ENCODE data around the gene PALB2. TPM values are rescaled to one million over a fixed set of nuclear protein-coding genes. Genes with fewer than 3 reads are reported as not detected.
"Not testable (repeated sequence)": the region's sequence is repeated elsewhere in the genome, so short reads cannot be mapped to it uniquely, and the experiment has no call there.

Gene PALB2
- total RNA-seq, 1 experiment from 2014 or later, result 19.1 TPM

DNA sequence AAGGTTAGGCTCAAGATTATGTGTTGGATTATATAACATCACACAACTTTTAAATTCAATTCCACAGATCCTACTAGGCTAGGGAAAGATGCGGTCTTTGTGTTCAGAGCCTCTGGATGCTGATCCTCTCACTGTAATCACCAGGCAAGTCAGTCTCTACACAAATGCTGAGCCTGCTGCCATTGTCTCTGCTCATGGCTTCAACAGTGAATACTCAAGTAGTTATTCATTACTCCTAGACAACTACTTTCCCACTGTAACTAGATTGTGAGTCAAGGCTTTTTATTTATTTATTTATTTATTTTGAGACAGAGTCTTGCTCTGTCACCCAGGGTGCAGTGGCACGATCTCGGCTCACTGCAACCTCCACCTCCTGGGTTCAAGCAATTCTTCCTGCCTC is 29.2 kb downstream of the PALB2 start:
- Histone ChIP-seq H3K9me2 (ENCODE audit: insufficient read depth) (no peaks in the 10 kb centered on the region), H4K20me1 (ENCODE audit: insufficient read depth) (no peaks in the 10 kb centered on the region), H3K4me2 (no peak overlapping the region), H3K36me3 (ENCODE audit: low read depth) (peaks cover 13% of the 10 kb centered on the region; the same call in 1 of the 2 replicates), H3K79me2 (ENCODE audit: low read depth) (no peaks in the 10 kb centered on the region), H3K27ac (no peak overlapping the region), H3K27me3 (ENCODE audit: insufficient read depth, low read depth) (no peaks in the 10 kb centered on the region), H3K4me1 (replicated peaks; ENCODE audit: insufficient read depth) (no peaks in the 10 kb centered on the region), H2AFZ (no peak overlapping the region), H3K4me3 (no peak overlapping the region), H3K9me3 (ENCODE audit: insufficient read depth, low read depth) (no peaks in the 10 kb centered on the region), H3F3A (ENCODE audit: insufficient read depth, low read depth) (peaks cover 4% of the 10 kb centered on the region; the same call in 1 of the 2 replicates)
- intact Hi-C loops (cut with micrococcal nuclease; ENCODE audit: unreplicated experiment), result no loop called here
- BruUV-seq (replicated peaks), result no TSS peak
- no peak for DNase-seq
- POLR2A ChIA-PET (ENCODE audit: unreplicated experiment), result no interaction called here
- TF ChIP-seq, protein P1, sequence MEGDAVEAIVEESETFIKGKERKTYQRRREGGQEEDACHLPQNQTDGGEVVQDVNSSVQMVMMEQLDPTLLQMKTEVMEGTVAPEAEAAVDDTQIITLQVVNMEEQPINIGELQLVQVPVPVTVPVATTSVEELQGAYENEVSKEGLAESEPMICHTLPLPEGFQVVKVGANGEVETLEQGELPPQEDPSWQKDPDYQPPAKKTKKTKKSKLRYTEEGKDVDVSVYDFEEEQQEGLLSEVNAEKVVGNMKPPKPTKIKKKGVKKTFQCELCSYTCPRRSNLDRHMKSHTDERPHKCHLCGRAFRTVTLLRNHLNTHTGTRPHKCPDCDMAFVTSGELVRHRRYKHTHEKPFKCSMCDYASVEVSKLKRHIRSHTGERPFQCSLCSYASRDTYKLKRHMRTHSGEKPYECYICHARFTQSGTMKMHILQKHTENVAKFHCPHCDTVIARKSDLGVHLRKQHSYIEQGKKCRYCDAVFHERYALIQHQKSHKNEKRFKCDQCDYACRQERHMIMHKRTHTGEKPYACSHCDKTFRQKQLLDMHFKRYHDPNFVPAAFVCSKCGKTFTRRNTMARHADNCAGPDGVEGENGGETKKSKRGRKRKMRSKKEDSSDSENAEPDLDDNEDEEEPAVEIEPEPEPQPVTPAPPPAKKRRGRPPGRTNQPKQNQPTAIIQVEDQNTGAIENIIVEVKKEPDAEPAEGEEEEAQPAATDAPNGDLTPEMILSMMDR (conservative IDR thresholded peaks at IDR 0.05), result no peak
- TF ChIP-seq EZH2 (IDR thresholded peaks at IDR 0.05; ENCODE audit: low read depth), result no peak
- CTCF ChIA-PET, result no interaction called here

DNA sequence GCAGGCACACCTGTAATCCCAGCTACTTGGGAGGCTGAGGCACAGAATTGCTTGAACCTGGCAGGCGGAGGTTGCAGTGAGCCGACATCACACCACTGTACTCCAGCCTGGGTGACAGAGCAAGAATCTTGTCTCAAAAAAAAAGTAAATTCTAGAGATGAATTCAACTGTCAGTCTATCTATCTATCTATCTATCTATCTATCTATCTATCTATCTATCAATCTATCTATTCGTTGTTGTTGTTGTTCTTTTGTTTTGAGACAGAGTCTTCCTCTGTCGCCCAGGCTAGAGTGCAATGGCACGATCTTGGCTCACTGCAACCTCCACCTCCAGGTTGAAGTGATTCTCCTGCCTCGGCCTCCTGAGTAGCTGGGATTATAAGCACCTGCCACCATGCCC is 30.2 kb downstream of the PALB2 start:
- CTCF ChIA-PET; H3K27me3 ChIP-seq (ENCODE audit: insufficient read depth, low read depth): not testable (repeated sequence)

DNA sequence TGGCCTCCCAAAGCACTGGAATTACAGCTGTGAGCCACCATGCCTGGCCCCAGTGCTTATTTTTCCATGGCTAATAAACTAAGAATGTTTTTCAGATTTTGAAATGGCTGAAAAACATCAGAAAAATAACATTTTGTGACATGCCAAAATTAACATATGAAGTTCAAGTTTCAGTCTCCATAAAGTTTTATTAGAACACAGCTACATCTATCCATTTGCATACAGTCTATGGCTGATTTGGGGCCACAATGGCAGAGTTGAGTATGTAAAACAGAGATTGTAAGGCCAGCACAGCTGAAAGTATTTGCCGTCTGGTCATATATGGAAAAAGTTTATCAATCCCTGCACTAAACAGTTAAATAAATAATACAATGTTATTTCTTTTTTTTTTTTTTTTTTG is 31.2 kb downstream of the PALB2 start:
- Histone ChIP-seq H3K4me2 (no peak overlapping the region), H3K27me3 (ENCODE audit: insufficient read depth, low read depth) (no peaks in the 10 kb centered on the region), H3F3A (ENCODE audit: insufficient read depth, low read depth) (peaks cover 4% of the 10 kb centered on the region; the same call in 1 of the 2 replicates), H4K20me1 (ENCODE audit: insufficient read depth) (no peaks in the 10 kb centered on the region), H3K4me3 (no peak overlapping the region), H3K36me3 (ENCODE audit: low read depth) (peaks cover 13% of the 10 kb centered on the region; the same call in 1 of the 2 replicates), H2AFZ (no peak overlapping the region), H3K79me2 (ENCODE audit: low read depth) (no peaks in the 10 kb centered on the region), H3K27ac (no peak overlapping the region), H3K9me2 (ENCODE audit: insufficient read depth) (no peaks in the 10 kb centered on the region), H3K9me3 (ENCODE audit: insufficient read depth, low read depth) (no peaks in the 10 kb centered on the region), H3K4me1 (replicated peaks; ENCODE audit: insufficient read depth) (no peaks in the 10 kb centered on the region)
- DNase-seq, result no peak
- TF ChIP-seq EZH2 (IDR thresholded peaks at IDR 0.05; ENCODE audit: low read depth), result no peak
- TF ChIP-seq, protein P1 (conservative IDR thresholded peaks at IDR 0.05), result no peak
- no TSS peak for BruUV-seq (replicated peaks)
- intact Hi-C loops (cut with micrococcal nuclease; ENCODE audit: unreplicated experiment), result no loop called here
- CTCF ChIA-PET, result no interaction called here
- POLR2A ChIA-PET (ENCODE audit: unreplicated experiment), result no interaction called here

More for the DNA sequence above, 30.2 kb downstream of the PALB2 start:
- H3K9me3 ChIP-seq (ENCODE audit: insufficient read depth, low read depth); H3K4me2 ChIP-seq; BruUV-seq (replicated peaks); H3K9me2 ChIP-seq (ENCODE audit: insufficient read depth); H3K27ac ChIP-seq; H3K4me3 ChIP-seq; intact Hi-C loops (cut with micrococcal nuclease; ENCODE audit: unreplicated experiment); H3F3A ChIP-seq (ENCODE audit: insufficient read depth, low read depth); POLR2A ChIA-PET (ENCODE audit: unreplicated experiment); H2AFZ ChIP-seq; DNase-seq; H3K4me1 ChIP-seq (replicated peaks; ENCODE audit: insufficient read depth); H4K20me1 ChIP-seq (ENCODE audit: insufficient read depth); H3K79me2 ChIP-seq (ENCODE audit: low read depth): not testable (repeated sequence)
- H3K36me3 ChIP-seq (ENCODE audit: low read depth), result peaks cover 13% of the 10 kb centered on the region; the same call in 1 of the 2 replicates

DNA sequence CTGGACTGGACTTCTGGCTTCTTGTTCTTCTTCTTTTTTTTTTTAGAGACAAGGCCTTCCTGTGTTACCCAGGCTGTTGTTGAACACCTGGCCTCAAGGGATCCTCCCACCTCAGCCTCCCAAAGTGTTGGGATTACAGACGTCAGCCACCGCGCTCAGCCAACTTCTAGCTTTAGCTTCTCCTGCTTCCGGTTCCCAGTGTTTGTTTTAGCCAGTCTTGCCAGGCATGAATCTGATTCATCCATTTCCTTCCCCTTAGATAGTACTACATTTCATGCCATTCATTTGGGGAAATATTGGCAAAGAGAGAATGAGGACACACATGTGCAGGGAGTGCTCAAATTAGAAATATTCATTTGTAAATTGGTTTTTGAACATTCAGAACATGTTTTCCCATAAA is 32.9 kb downstream of the PALB2 start:
- H3K9me2 ChIP-seq (ENCODE audit: insufficient read depth), result no peaks in the 10 kb centered on the region
- no TSS peak for BruUV-seq (replicated peaks)
- H4K20me1 ChIP-seq (ENCODE audit: insufficient read depth), result no peaks in the 10 kb centered on the region
- no peak overlapping the region for H3K4me2 ChIP-seq
- no peak for DNase-seq
- H3K79me2 ChIP-seq (ENCODE audit: low read depth), result no peaks in the 10 kb centered on the region
- ChIA-PET CTCF (no interaction called here), POLR2A (ENCODE audit: unreplicated experiment) (no interaction called here)
- no peaks in the 10 kb centered on the region for H3K4me1 ChIP-seq (replicated peaks; ENCODE audit: insufficient read depth)
- TF ChIP-seq, protein P1 (conservative IDR thresholded peaks at IDR 0.05), result no peak
- peaks cover 7% of the 10 kb centered on the region; the same call in 1 of the 2 replicates for H3K36me3 ChIP-seq (ENCODE audit: low read depth)
- no peak overlapping the region for H3K27ac ChIP-seq
- H3K27me3 ChIP-seq (ENCODE audit: insufficient read depth, low read depth), result no peaks in the 10 kb centered on the region
- no peak overlapping the region for H2AFZ ChIP-seq
- H3K4me3 ChIP-seq, result no peak overlapping the region
- H3K9me3 ChIP-seq (ENCODE audit: insufficient read depth, low read depth), result no peaks in the 10 kb centered on the region
- intact Hi-C loops (cut with micrococcal nuclease; ENCODE audit: unreplicated experiment), result no loop called here
- peaks cover 4% of the 10 kb centered on the region; the same call in 1 of the 2 replicates for H3F3A ChIP-seq (ENCODE audit: insufficient read depth, low read depth)
